Activated T-helper 9 cell treated with anti-CD3 and anti-CD28 coated beads, Interleukin-2, amount 50 U/mL, for 16 hours (primary cell): ENCODE data around the gene PTMA.

Experiments used
- DNase-seq: peaks from one replicate; pipeline ENCODE4 v3.0.0-alpha.2; 2020; ENCODE audit warnings: low read depth

Gene PTMA

DNA sequence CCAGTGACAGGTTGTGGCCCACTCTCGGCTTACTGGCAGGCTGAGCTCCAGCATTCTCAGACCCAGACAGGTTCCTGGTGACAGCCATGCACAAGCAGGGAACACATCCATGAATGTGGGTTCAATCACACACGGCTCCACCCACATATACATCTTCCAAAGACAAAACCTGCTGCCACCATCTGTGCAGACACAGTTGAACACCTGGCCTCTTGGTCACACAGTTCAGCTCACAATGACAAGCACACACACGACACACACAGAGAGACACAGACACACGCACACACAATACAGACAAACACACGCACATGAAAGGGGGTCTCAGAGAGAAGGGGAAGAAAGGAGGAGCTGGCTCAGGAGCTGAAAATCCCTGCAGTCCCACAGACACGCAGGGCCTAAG is 32.1 kb upstream of the PTMA start:
- no peak for DNase-seq

- DNase-seq: peak; percentile 71
These were observed 30.7 kb upstream of the PTMA start for GRCh38 chr2:231677632-231678104.

- no peak for DNase-seq
These were observed 28.4 kb upstream of the PTMA start for GRCh38 chr2:231679908-231680284.

- no peak for DNase-seq
These were observed 27.9 kb upstream of the PTMA start for GRCh38 chr2:231680285-231680991.

- DNase-seq: no peak
These were observed 27.1 kb upstream of the PTMA start for GRCh38 chr2:231680992-231681852.

DNA sequence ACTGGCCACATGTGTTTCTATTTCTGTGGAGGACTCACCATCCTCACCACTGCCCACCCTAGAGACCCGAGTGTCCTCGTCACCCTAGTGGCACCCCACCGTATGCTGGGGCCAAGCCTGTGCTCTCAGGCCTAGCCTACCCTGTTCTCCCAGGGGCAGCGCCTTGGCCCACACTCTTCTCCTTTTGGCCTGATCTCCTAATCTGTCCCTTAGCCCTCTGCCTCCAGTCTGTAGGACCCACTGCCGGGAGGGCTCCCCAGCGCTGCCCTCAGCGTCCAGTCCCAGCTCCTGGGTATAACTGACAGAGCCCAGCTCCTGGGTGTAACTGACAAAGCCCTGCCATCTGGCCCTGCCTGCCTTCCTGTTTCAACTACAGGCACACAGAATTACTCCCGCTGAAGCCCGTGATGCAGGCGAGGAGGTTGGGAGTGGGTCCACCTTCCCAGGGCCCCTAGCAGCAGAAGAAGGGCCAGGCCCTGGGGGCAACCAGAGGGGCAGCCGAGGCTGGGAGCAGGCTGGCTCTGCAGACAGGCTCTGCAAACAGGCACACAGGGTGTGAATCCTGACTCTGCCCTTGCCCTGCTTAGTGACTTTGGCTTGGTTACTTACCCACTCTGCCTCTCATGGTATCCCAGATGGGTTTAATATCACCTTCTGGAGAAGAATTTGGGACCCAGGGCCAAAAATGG is 25.6 kb upstream of the PTMA start:
- no peak for DNase-seq

- DNase-seq: no peak
These were observed 24.8 kb upstream of the PTMA start for GRCh38 chr2:231683292-231684235.

GRCh38 chr2:231684314-231685223 is 23.8 kb upstream of the PTMA start:
- DNase-seq: no peak

DNA sequence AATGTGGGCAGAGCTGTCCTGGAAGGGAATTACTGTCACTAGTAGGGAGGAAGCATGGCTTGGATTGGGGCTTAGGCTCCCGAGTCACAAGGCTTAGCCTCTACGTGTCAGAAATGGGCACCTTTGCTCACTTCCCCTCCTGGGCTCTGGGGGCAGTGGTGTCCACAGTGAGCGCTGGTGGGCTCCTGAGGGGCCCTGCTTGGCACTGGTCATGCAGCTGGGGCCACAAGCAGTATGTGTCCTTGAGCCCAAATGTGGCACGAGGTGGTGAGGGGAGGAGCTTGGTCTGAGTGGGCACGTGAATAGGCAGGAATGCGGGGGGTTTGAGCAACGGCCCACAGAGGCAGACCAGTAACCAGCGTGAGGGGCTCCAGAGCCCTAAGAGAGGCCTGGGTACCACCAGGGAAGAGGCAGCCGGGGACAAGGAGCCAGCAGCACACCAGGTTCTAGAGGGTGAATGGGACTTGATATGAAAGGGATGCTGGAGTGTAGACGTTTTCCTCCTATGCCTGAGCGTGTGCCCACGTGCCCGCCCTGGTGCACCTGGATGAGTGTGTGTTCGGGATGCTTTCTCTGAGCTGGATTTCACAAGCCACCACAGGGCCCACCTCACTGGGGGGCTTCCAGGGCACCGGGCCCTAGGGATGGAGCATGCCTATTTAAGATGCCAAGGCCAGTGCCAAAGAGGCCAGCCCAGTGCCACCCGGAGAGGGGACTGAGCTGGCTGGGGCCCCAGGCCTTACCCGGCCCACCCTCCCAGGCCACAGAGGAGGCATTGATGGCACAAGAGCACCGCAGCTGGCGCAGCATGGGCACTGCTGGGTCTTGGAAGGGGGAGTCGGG is 22.8 kb upstream of the PTMA start:
- no peak for DNase-seq

- DNase-seq: no peak
These were observed 21.9 kb upstream of the PTMA start for GRCh38 chr2:231686192-231687100.

DNA sequence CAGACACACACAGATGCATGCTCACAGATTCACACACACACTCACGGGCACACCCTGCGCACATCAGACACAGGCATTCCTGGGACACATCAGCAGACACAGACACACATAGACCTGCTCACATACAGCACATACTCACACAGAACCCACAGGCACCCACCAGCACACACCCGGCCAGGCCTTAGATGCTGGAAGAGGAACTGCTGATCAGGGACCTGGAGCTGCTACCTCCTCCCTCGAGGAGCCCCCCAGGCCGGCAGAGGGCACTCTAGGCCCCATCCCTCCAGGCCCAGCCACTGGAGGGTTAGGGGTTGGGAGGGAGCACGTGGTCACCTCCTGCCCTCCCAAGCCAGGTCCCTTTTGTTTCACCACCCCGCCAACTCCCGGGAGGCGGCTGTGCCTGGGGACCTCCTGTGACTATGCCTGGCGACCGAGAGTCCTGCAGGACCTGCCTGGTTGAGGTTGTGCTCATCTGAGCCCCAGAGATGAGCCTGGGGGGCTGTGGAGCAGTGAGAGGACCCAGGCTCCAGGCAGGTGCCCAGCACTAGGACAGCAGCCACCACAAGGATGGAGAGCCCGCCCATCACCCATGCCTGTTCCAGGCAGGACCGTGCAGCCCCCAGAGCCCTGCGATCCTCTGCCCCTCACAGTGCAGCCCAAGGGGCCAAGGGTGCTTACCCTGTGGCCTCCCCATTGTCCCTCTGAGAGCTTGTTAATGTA is 21.0 kb upstream of the PTMA start:
- DNase-seq: peak; percentile 55

- no peak for DNase-seq
These were observed 20.4 kb upstream of the PTMA start for GRCh38 chr2:231687961-231688360.

- no peak for DNase-seq
These were observed 19.6 kb upstream of the PTMA start for GRCh38 chr2:231688719-231689118.

DNA sequence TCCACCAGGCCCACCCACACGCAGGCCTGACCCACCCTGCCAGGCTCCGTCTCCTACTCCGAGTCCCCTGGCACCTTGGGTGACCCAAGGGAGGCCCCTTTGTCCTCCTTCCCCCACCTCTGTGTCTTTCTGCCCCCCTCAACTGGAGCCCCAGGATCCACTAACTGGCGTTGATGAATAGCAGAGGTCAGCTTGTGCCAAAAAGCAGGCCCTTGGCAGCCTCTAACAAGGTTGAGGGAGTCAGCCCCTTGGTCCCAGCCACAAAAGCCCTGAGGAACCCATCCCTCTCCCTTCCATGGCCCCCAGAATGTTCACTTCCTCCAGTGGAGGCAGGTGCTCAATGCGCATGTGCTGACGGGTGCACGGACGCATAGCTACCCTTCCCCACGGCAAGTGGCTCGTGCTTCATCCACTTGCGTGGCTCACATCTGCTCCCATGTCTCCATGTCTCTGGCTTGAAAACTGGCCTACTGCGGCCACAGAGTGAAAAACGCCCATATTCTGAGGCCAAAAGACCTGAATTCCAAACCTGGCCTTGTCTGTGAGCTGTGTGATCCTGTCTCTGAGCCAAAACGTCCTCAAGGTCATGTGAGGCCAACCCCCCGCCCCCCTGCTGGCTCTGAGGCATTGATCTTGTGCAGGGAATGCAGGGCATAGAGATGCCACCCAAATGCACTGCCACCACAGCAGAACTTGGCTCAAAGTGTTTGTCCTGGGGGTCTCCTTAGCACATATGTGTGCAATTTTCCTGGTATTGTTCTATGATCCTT is 19.0 kb upstream of the PTMA start:
- DNase-seq: no peak

DNA sequence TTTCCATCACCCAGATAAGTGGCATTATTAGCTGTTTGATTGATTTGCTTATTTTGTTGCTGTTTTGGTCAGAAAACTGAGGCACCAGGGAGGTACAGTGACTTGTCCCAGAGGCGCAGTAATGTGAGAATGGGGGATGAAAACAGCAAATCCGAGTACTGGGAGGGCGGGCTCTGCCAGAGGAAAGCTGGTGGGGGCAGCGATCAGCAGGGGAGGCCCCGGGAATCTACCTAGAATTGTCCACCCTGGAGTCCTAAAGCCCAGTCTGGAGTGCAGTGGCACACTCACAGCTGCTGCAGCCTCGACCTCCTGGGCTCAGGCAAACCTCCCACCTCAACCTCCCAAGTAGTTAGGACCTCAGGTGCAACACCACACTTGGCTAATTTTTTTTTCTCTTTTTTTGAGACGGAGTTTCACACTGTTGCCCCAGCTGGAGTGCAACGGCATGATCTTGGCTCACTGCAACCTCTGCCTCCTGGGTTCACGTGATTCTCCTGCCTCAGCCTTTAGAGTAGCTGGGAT is 17.0 kb upstream of the PTMA start:
- DNase-seq: no peak

GRCh38 chr2:231692847-231693246 is 15.5 kb upstream of the PTMA start:
- DNase-seq: no peak

GRCh38 chr2:231693956-231694355 is 14.4 kb upstream of the PTMA start:
- DNase-seq: no peak
